ENCODE results near the gene RAET1G.

DNA sequence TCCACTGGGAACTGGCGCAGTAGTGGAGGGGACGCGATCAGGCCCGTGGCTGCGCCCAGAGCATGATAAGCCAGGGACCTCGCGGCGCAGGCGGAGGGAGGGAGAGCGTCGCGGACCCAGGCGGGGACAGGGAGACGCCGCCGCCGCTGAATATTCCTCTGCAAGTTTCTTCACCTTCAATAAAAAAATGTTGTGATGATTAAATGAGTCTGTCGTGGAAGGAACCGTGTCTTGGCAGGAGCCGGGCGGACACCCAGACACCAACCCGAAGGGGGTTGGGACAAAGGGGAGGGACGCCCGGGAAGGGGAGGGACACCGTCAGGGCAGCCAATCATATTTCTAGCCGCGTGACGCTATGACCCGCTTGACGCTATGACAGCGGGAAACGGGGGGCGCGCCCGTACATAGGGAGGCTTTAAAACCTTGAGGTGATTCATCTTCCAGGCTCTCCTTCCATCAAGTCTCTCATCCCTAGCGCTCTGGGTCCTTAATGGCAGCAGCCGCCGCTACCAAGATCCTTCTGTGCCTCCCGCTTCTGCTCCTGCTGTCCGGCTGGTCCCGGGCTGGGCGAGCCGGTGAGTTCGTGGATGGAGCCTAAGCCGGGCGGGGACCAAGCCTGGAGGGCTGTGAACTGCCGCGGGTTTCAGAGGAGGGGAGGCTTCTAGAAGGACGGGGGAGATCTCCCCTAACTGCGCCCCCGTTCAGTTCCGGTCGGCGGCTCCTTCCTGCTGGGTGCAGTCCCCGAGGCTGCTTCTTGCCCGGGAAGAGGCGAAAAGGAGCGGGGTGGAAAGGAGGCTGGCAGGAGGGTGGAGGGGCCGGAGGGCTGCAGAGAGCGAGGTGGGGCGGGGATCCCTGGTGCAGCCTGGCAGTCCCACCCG lies 18.9 kb upstream of the RAET1G start, which contains the start of gene ULBP2:
- TF ChIP-seq POLR2AphosphoS5 (IDR thresholded peaks at IDR 0.05; ENCODE audit: low read depth, low read length) = no peak
- TF ChIP-seq SIN3A (IDR thresholded peaks at IDR 0.05; ENCODE audit: borderline replicate concordance, insufficient read depth, low read length) = no peak
- no peak for TF ChIP-seq REST (IDR thresholded peaks at IDR 0.05; ENCODE audit: insufficient read depth in 1 of 2, low read depth in 2 of 2, low read length in 2 of 2)
- no peak for TF ChIP-seq TAF1 (IDR thresholded peaks at IDR 0.05; ENCODE audit: borderline replicate concordance, insufficient read depth, low read length)

All from PFSK-1 (cell line).